ENCODE results near the gene ZFYVE16.

GRCh38 chr5:80372780-80373179 is 35.1 kb upstream of the ZFYVE16 start:
- TF ChIP-seq, protein P1, sequence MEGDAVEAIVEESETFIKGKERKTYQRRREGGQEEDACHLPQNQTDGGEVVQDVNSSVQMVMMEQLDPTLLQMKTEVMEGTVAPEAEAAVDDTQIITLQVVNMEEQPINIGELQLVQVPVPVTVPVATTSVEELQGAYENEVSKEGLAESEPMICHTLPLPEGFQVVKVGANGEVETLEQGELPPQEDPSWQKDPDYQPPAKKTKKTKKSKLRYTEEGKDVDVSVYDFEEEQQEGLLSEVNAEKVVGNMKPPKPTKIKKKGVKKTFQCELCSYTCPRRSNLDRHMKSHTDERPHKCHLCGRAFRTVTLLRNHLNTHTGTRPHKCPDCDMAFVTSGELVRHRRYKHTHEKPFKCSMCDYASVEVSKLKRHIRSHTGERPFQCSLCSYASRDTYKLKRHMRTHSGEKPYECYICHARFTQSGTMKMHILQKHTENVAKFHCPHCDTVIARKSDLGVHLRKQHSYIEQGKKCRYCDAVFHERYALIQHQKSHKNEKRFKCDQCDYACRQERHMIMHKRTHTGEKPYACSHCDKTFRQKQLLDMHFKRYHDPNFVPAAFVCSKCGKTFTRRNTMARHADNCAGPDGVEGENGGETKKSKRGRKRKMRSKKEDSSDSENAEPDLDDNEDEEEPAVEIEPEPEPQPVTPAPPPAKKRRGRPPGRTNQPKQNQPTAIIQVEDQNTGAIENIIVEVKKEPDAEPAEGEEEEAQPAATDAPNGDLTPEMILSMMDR (IDR thresholded peaks at IDR 0.05): no peak
- no peak for TF ChIP-seq POLR2A (IDR thresholded peaks at IDR 0.05)

Data from heart left ventricle (tissue), 13 donors.